Endothelial cell of umbilical vein (primary cell): ENCODE measurements around the gene FGF10. TPM values are rescaled to one million over a fixed set of nuclear protein-coding genes. Genes with fewer than 3 reads are reported as not detected.

Experiments
- BruUV-seq: library from RNA; stranded (reverse); fragments of 400-500 nt; replicated peaks from 2 replicates; lab custom pipeline; 2021; lab: Mats Ljungman, UMichigan
- CTCF ChIA-PET: fragments of 300-600, 350-600 bp; sonication (Branson Sonifier 250); formaldehyde crosslinking; loops from one replicate; lab custom pipeline; 2021; ENCODE audit warnings: antibody characterized with exemption, inconsistent platforms; lab: Charles Lee
- POLR2A ChIA-PET: fragments of 300-600, 350-600 bp; sonication (Branson Sonifier 250); formaldehyde crosslinking; loops from one replicate; lab custom pipeline; 2021; ENCODE audit warnings: antibody characterized with exemption, inconsistent platforms; lab: Charles Lee
- DNase-seq: peaks from one replicate; pipeline ENCODE4 v3.0.0-alpha.2; 2011; ENCODE audit warnings: low read depth, low spot score
- FAIRE-seq: peaks from 2 replicates; lab custom pipeline; 2011; peaks lifted over from hg19 to GRCh38; lab: Jason Lieb, UNC
- H2AFZ ChIP-seq: 2 replicates; pipeline ENCODE4 v1.6.0; 2012; ENCODE audit warnings: low read depth, low read length, control low read depth, inconsistent platforms
- H3K27ac ChIP-seq: 2 replicates; pipeline ENCODE4 v1.5.1; 2011; ENCODE audit warnings: low read depth, mild to moderate bottlenecking, control low read depth, low read length, moderate library complexity; ENCODE audit not compliant: insufficient read depth
- H3K27me3 ChIP-seq, 2 experiments: 2 replicates each; pipeline versions ENCODE4 v1.6.0 to v1.6.1; 2011; ENCODE audit warnings: low read length in 2 of 2, mixed read lengths in 1 of 2; ENCODE audit not compliant: control insufficient read depth in 2 of 2, insufficient read depth in 2 of 2
- H3K36me3 ChIP-seq, 2 experiments: 2 replicates in 1 of 2; 3 replicates in 1 of 2; pipeline ENCODE4 v1.5.1; 2011; ENCODE audit warnings: low read length in 2 of 2, mild to moderate bottlenecking in 1 of 2, moderate library complexity in 1 of 2; ENCODE audit not compliant: control insufficient read depth in 2 of 2, insufficient read depth in 2 of 2; ENCODE audit errors: extremely low read depth in 1 of 2
- H3K4me1 ChIP-seq: 3 replicates; pipeline ENCODE4 v1.5.1; 2011; ENCODE audit warnings: mild to moderate bottlenecking, low read length; ENCODE audit not compliant: control insufficient read depth, insufficient read depth; ENCODE audit errors: extremely low read depth
- H3K4me2 ChIP-seq: 2 replicates; pipeline ENCODE4 v1.6.1; 2011; ENCODE audit warnings: low read length, control low read depth, mixed read lengths; ENCODE audit not compliant: insufficient read depth
- H3K4me3 ChIP-seq, 3 experiments: fragments of 200-600 bp in 1 of 3; sonication (generic), shearing (Covaris generic) in 1 of 3; replicated peaks in 1 of 3; 2 replicates each; pipeline ENCODE4 v1.5.1; 2011 to 2016; ENCODE audit warnings: control low read depth in 3 of 3, low read length in 3 of 3, mild to moderate bottlenecking in 2 of 3, inconsistent platforms in 1 of 3, low read depth in 1 of 3, moderate library complexity in 1 of 3; ENCODE audit not compliant: insufficient read depth in 1 of 3
- H3K79me2 ChIP-seq: 2 replicates; pipeline ENCODE4 v1.6.0; 2012; ENCODE audit warnings: low read length, inconsistent platforms; ENCODE audit not compliant: control insufficient read depth, insufficient read depth
- H3K9ac ChIP-seq: replicated peaks from 2 replicates; pipeline ENCODE3; 2011; ENCODE audit warnings: low read length, control low read depth; ENCODE audit not compliant: insufficient read depth; ENCODE audit errors: extremely low read depth
- H3K9me1 ChIP-seq: replicated peaks from 3 replicates; pipeline ENCODE4 v1.6.0; 2011; ENCODE audit warnings: mild to moderate bottlenecking, low read length; ENCODE audit not compliant: control insufficient read depth, insufficient read depth; ENCODE audit errors: extremely low read depth
- H3K9me3 ChIP-seq: replicated peaks from 2 replicates; pipeline ENCODE4 v1.5.1; 2012; ENCODE audit warnings: low read length, inconsistent platforms; ENCODE audit not compliant: control insufficient read depth, insufficient read depth
- H4K20me1 ChIP-seq: replicated peaks from 2 replicates; pipeline ENCODE3; 2011; ENCODE audit warnings: mild to moderate bottlenecking, low read length; ENCODE audit not compliant: control insufficient read depth, insufficient read depth; ENCODE audit errors: extremely low read depth
- CTCF ChIP-seq, 2 donors: IDR thresholded peaks; 1 replicate in 1 of 2; 2 replicates in 1 of 2; pipeline ENCODE4 v1.5.1; 2011; ENCODE audit warnings: low read length in 2 of 2, mild to moderate bottlenecking in 2 of 2, moderate library complexity in 2 of 2, control low read depth in 1 of 2, inconsistent platforms in 1 of 2, low read depth in 1 of 2; ENCODE audit not compliant: insufficient read depth in 1 of 2; ENCODE audit errors: extremely low read depth in 1 of 2
- EZH2 ChIP-seq: IDR thresholded peaks from 2 replicates; pipeline ENCODE4 v1.6.1; 2012; ENCODE audit warnings: borderline replicate concordance, low read depth, mild to moderate bottlenecking, moderate library complexity, low read length, inconsistent platforms; ENCODE audit not compliant: severe bottlenecking
- FOS ChIP-seq: IDR thresholded peaks from 2 replicates; pipeline ENCODE4 v1.6.1; 2011; ENCODE audit warnings: mild to moderate bottlenecking, low read length, moderate library complexity, borderline replicate concordance; ENCODE audit not compliant: insufficient read depth
- GATA2 ChIP-seq: IDR thresholded peaks from 2 replicates; pipeline ENCODE4 v1.7.0; 2011; ENCODE audit warnings: low read depth, mild to moderate bottlenecking, moderate library complexity, mixed read lengths, low read length; ENCODE audit not compliant: insufficient read length, insufficient read depth
- JUN ChIP-seq: IDR thresholded peaks from 2 replicates; pipeline ENCODE4 v1.6.1; 2011; ENCODE audit warnings: borderline replicate concordance, low read depth; ENCODE audit not compliant: insufficient read length, insufficient read depth
- MAX ChIP-seq: IDR thresholded peaks from 2 replicates; pipeline ENCODE4 v1.6.1; 2011; ENCODE audit not compliant: insufficient read depth, insufficient read length
- MYC ChIP-seq: IDR thresholded peaks from one replicate; pipeline ENCODE4 v1.6.1; 2011; ENCODE audit warnings: mild to moderate bottlenecking, low read depth, low read length
- POLR2A ChIP-seq: IDR thresholded peaks from 2 replicates; pipeline ENCODE4 v1.6.1; 2012; ENCODE audit warnings: low read depth, mild to moderate bottlenecking, control low read depth, low read length
- POLR2AphosphoS5 ChIP-seq: IDR thresholded peaks from 2 replicates; pipeline ENCODE4 v1.6.1; 2012; ENCODE audit warnings: low read depth, mild to moderate bottlenecking, control low read depth, low read length, moderate library complexity; ENCODE audit not compliant: insufficient read depth
- dilution Hi-C: fragments of 300-500 bp; cut with MboI; formaldehyde crosslinking; loops from one replicate; pipeline ENCODE4 v1.15.0; 2019; ENCODE audit warnings: low sequenced_read_pairs; ENCODE audit not compliant: extremely low pct_ligation_motif_present
- intact Hi-C: fragments of 100-400 bp; cut with micrococcal nuclease; formaldehyde crosslinking; loops from one replicate; pipeline ENCODE4 v1.10.0; 2022
- polyA plus RNA-seq, 4 experiments: library from polyadenylated mRNA; depleted of rRNA in 3 of 4; stranded (reverse) in 3 of 4; unstranded in 1 of 4; fragments of >200 nt; gene quantifications; 2 replicates each; pipeline versions ENCODE4 v1.2.1 to v1.2.3, GENCODE V29; 2011 to 2012; ENCODE audit warnings: missing spikeins in 1 of 4
- total RNA-seq: library from RNA; stranded (reverse); gene quantifications from 2 replicates; pipeline ENCODE4 v1.2.3, GENCODE V29; 2021

Gene FGF10
- total and polyA plus RNA-seq, 2 donors (not counting 3 experiments of a cell fraction or from before 2014, with no cell fraction given): not detected

DNA sequence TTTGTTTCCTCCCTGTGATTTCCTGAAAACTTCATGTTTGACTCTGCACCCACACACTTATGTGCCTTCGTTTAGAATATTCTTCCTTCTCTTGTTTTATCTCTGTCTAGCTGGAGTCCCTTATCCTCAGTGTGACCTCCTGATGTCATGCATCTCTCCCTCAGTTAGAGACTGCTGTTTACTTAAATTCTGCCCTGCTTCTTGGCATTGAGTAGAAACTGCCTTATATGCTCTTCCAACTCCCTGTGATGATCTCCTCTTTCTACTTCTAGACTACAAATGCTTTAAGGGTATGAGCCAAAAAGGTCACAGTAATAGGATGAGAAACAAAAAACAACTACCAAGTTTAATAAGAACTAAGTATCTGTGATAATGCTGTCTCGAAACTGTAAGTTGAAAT, 12.2 kb downstream of the FGF10 start:
- Histone ChIP-seq H3K27ac (no peak overlapping the region), H3K27me3 (no peaks in the 10 kb centered on the region), H3K4me1 (no peaks in the 10 kb centered on the region), H3K9me3 (no peaks in the 10 kb centered on the region), H3K9ac (no peak overlapping the region), H3K79me2 (no peaks in the 10 kb centered on the region), H3K9me1 (no peaks in the 10 kb centered on the region), H2AFZ (no peak overlapping the region), H3K36me3 (no peaks in the 10 kb centered on the region), H3K4me2 (no peak overlapping the region), H4K20me1 (no peaks in the 10 kb centered on the region), H3K4me3 (no peak overlapping the region)
- BruUV-seq: no TSS peak
- DNase-seq (no peak), FAIRE-seq (no peak)
- intact Hi-C loops: no loop called here
- no peak for TF ChIP-seq FOS
- TF ChIP-seq EZH2: no peak
- no peak for TF ChIP-seq POLR2AphosphoS5
- TF ChIP-seq POLR2A: no peak
- no peak for TF ChIP-seq MYC
- dilution Hi-C loops: no loop called here
- ChIA-PET POLR2A (no interaction called here), CTCF (no interaction called here)

GRCh38 chr5:44372028-44372427, 17.2 kb downstream of the FGF10 start:
- FAIRE-seq: no peak
- intact Hi-C loops: no loop called here

More at GRCh38 chr5:44372028-44372427, 17.2 kb downstream of the FGF10 start:
- ChIA-PET POLR2A (no interaction called here), CTCF (no interaction called here)
- no peak overlapping the region for H3K27ac ChIP-seq
- no peaks in the 10 kb centered on the region for H3K27me3 ChIP-seq
- H4K20me1 ChIP-seq: no peaks in the 10 kb centered on the region
- H3K4me3 ChIP-seq: no peak overlapping the region
- H3K9ac ChIP-seq: no peak overlapping the region
- TF ChIP-seq GATA2: no peak
- no peak for TF ChIP-seq MAX
- TF ChIP-seq POLR2AphosphoS5: no peak
- no peak for TF ChIP-seq POLR2A
- no peak for TF ChIP-seq CTCF (IDR thresholded peaks at IDR 0.05; ENCODE audit: extremely low read depth in 1 of 2, insufficient read depth in 1 of 2, low read depth in 1 of 2, low read length in 2 of 2)
- no peak for TF ChIP-seq JUN
- no peak for TF ChIP-seq FOS
- TF ChIP-seq EZH2: no peak
- TF ChIP-seq MYC: no peak
- H3K9me3 ChIP-seq: no peaks in the 10 kb centered on the region
- no TSS peak for BruUV-seq
- no peaks in the 10 kb centered on the region for H3K9me1 ChIP-seq
- no peak overlapping the region for H3K4me2 ChIP-seq
- H3K4me1 ChIP-seq: no peaks in the 10 kb centered on the region
- DNase-seq: no peak
- H3K79me2 ChIP-seq: no peaks in the 10 kb centered on the region
- dilution Hi-C loops: no loop called here
- no peak overlapping the region for H2AFZ ChIP-seq
- no peaks in the 10 kb centered on the region for H3K36me3 ChIP-seq
